IPS-NIHi7 (cell line): Measurements from ENCODE around the gene MIER1.
"Not testable (repeated sequence)": the region's sequence is repeated elsewhere in the genome, so short reads cannot be mapped to it uniquely, and the experiment has no call there.

Experiments
- DNase-seq: peaks from one replicate; pipeline ENCODE4 v3.0.0; 2012; ENCODE audit warnings: mixed read lengths; ENCODE audit errors: extremely low spot score

Gene MIER1

DNA sequence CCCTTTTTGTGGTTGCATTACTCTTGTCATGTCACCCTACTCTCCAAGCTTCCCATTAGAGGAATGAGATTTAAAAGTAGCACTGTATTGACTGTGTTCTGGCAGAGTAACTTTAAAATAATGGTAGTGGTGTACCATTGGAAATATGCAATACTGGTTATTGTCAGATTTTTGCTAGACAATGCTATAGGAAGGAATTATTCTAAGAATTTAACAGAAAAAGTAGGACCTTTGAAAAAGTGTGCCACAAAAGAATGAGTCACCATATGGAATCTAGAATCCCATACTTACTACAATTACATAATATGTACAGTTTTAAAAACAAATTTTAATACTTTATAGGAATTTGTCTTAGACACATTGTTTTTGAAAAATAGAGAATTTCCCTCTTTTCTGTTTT is 13.8 kb downstream of the MIER1 start:
- no peak for DNase-seq

DNA sequence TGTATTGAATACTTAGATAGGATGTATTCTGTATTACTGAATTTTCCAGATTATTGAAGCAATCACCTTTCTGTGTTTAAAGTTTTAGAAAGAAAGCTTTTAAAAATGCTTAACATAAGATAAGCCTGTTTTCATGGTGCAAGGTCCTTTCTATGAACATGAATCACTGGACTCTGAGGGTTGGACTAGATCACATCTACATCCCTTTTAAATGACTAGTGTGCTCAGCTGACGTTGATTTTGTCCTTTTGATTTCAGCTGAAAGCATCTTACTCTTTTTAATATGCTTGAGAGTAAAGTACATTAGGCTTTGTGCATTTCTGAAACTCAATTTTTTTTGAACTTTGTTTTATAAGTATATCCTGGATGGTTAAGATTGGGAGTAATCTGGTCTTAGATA is 16.2 kb downstream of the MIER1 start:
- no peak for DNase-seq

- no peak for DNase-seq
Measured at GRCh38 chr1:66943361-66943969, 18.7 kb downstream of the MIER1 start.

DNA sequence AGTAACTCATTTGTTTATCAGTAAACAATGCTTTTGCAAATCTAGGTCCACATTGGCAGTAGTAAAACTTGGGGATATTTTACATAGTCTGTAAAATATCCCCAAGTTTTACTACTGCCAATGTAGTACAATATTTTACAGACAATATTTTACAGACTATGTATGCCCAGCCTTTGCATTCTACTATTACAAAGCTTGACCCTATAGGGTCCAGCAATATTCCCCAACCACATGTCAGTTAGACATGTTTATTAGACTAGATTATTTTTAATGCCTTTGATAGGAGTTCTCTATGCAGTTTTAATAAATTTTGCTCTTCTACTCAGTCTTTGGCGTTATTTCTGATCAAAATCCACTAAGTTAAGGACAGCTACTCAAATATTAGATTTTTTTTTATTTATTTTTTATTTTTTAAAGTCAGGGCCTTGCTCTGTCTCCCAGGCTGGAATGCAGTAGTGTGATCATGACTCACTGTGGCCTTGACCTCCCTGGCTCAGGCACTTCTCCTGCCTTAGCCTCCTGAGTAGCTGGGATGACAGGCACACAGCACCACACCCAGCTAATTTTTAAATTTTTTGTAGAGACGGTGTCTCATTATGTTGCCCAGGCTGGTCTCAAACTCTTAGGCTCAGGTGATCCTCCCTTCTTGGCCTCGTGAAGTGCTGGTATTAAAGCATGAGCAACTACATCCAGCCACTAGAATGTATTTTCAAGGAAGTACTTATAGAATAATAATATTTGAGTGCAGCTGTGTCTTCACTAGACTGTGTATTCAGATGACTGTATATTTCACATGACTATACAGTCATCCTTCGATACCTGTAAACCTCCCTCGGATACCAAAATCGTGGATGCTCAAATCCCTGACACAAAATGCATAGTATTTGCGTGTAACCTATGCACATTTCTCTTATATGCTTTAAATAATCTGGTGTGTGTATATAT is 19.8 kb downstream of the MIER1 start:
- DNase-seq: no peak

DNA sequence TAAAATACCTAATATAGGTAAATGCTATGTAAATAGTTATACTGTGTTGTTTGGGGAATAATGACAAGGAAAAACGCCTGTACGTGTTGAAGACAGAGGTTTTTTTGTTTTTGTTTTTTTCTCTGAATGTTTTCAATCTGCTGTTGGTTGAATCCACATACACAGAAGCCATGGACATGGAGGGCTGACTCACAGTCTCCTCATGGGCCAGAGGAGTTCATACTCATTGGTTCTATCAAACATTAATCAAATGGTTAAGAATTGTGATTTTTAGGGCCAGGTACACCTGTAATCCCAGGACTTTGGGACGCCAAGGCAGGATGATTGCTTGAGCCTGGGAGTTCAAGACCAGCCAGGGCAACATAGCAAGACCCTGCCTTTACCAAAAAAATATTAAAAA is 20.5 kb downstream of the MIER1 start:
- no peak for DNase-seq

DNA sequence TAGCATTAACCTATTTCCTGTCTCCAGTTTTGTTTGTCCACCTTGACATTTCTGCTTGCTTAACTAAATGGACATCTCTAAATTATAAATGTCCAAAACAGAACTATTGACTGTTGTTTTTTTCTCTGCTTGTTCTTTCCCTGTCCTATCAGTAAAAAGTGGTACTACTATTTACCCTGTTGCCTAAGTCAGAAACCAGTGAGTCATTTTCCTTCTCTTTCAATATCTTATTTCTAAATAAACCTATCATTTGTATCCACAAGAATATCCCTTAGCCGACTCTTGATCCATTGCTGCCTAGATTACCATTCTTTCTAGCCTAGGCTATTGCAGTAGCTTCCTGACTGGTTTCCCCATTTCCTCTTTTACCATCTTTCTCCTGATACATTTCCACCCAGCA is 22.5 kb downstream of the MIER1 start:
- DNase-seq: no peak

GRCh38 chr1:66951513-66951912 is 26.7 kb downstream of the MIER1 start:
- DNase-seq: no peak

DNA sequence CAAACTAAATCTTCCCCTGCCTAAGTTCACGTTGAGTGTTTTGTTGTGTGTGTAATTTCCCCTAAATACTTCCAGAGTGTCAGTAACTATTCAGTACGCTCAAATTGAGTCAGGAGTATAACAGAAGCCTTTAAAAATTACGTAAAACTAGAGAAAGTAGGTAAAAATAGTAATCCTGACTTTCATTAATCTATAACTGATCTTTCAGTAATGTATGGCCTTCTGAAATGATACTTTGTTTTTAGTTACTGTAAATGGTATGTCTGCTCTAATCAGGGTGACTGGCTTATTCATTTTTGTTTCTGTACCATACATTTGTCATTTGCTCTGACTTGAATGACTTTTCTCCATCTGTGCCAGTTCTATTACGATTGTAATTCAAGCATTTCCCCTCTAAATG is 29.4 kb downstream of the MIER1 start:
- no peak for DNase-seq

DNA sequence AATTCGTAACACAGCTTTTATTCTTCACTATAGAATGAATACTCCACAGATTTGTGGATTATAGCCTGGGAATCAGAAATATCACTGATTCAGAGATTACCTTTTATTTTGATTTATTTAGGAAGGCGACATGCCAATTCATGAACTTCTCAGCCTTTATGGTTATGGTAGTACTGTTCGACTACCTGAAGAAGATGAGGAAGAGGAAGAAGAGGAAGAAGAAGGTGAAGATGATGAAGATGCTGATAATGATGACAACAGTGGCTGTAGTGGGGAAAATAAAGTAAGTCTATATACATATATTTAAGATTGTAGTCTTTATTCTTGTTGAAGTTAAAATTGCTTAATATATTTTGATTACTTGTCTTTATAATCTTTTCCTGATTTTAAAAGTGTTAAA is 33.1 kb downstream of the MIER1 start:
- DNase-seq: no peak

DNA sequence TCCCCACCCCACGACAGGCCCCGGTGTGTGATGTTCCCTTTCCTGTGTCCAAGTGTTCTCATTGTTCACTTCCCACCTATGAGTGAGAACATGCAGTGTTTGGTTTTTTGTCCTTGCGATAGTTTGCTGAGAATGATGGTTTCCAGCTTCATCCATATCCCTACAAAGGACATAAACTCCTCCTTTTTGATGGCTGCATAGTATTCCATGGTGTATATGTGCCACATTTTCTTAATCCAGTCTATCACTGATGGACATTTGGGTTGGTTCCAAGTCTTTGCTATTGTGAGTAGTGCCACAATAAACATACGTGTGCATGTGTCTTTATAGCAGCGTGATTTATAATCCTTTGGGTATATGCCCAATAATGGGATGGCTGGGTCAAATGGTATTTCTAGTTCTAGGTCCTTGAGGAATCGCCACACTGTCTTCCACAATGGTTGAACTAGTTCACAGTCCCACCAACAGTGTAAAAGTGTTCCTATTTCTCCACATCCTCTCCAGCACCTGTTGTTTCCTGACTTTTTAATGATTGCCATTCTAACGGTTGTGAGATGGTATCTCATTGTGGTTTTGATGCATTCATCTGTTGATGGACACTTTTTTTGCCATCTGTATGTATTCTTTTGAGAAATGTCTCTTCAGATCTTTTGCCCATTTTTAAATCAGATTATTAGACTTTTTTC is 41.5 kb downstream of the MIER1 start:
- DNase-seq: not testable (repeated sequence)

DNA sequence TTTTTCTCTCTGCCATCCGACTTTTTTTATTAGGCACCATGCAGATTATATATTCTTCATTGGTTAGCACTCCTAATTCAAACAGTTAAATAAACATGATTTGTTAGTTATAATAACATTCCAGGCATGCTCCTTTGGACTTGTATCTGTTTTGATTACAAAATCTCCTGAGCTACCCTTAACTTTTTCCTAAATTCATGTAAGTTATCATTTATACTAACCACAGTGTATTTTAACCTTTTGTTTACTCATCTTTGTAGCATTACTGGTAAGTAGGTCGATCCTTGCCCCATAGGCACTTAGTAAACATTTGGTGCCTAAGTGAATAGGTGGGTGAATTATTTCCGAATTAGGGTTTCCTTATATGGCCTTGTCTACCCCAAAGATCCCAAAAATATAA is 43.8 kb downstream of the MIER1 start:
- DNase-seq: no peak

DNA sequence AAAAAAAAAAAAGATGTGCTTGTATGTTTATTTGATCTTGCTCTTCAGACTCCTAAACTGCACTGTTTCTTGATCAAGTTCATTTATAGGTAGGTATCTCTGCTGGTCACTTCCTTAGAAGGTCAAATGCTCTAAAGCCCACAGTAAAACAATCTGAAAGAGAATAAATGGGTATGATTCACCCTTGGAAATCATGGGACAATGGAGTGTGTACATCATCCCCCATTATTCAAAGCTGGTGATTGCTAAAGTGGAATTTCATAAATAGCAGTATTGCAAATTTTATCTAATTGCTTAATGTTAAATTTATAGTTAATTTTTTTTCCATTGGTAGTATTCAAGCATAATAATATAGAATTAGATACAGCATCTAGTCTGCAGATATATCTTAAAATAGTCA is 53.4 kb downstream of the MIER1 start:
- no peak for DNase-seq

- DNase-seq: not testable (repeated sequence)
Measured at GRCh38 chr1:66979621-66980020, 54.8 kb downstream of the MIER1 start.

DNA sequence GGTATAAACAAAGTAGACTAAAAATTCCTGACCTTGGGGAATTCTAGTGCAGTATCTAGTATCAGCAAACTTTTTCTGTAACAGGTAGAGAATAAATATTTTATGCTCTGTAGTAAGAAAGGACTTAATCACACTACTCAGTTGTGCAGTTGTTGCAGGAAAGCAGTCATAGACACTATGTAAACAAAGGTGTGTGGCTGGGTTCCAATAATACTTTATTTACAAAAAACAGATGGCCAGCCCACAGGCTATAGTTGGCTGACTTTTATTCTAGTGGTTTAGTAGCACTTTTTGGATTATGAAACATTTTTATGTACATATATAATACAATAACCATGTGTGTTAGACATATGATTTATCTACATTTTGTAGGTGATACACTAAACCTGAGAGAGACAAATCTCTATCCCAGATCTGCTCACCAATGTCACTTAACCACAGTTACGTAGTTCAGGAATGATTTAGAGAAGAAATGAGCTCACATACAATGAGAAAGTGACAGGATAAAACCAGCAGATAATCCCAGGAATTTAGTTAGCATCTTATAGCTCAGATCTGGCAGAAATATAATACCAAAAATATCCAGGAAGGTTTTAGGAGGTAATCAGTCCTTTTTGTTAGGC is 56.1 kb downstream of the MIER1 start:
- DNase-seq: no peak

GRCh38 chr1:66981679-66982078 is 56.9 kb downstream of the MIER1 start:
- DNase-seq: no peak

GRCh38 chr1:66982561-66983260 is 57.9 kb downstream of the MIER1 start:
- DNase-seq: no peak

- DNase-seq: no peak
Measured at GRCh38 chr1:66984491-66984890, 59.7 kb downstream of the MIER1 start.

DNA sequence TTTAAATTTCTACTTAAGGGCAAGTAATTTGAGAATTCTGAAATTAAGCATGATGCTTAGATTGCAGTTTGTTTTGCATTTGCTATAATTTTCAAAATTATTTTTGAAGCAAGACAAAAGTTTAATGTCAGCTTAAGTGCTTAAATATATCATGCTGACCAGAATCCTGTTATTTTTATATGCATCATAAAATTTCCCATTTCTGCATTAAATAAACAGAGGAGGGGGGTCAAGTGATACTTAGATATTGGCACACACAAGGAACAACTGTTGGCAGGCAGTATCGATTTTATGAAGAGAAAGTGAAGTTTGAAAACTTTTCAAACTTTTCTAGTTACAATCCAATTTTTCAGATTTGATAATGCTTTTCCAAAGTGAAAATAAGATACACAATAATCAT is 61.0 kb downstream of the MIER1 start:
- no peak for DNase-seq

GRCh38 chr1:66993076-66993475 is 68.3 kb downstream of the MIER1 start:
- DNase-seq: no peak

- DNase-seq: peak; percentile 63
Measured at GRCh38 chr1:66996018-66996682, 71.4 kb downstream of the MIER1 start.

GRCh38 chr1:66998972-66999371 is 74.2 kb downstream of the MIER1 start:
- DNase-seq: no peak
